ENCODE results near the gene CD53.
"Not testable (repeated sequence)": the region's sequence is repeated elsewhere in the genome, so short reads cannot be mapped to it uniquely, and the experiment has no call there.

Gene CD53

GRCh38 chr1:110928904-110929303 is 56.0 kb downstream of the CD53 start:
- Histone ChIP-seq H3K9me3 (ENCODE audit: control insufficient read depth, low read length) (no peaks in the 10 kb centered on the region), H3K27me3 (replicated peaks; ENCODE audit: control insufficient read depth, insufficient read depth, low read length, poor library complexity, severe bottlenecking) (no peaks in the 10 kb centered on the region), H3K27ac (ENCODE audit: insufficient read depth, low read length, poor library complexity, severe bottlenecking) (no peak overlapping the region), H3K4me3 (ENCODE audit: insufficient read depth, low read depth, low read length, poor library complexity, severe bottlenecking) (no peak overlapping the region), H3K4me1 (ENCODE audit: control insufficient read depth, insufficient read depth, low read length, poor library complexity, severe bottlenecking) (no peaks in the 10 kb centered on the region), H3K36me3 (ENCODE audit: control insufficient read depth, insufficient read depth, low read length) (no peaks in the 10 kb centered on the region)
- no peak for DNase-seq

DNA sequence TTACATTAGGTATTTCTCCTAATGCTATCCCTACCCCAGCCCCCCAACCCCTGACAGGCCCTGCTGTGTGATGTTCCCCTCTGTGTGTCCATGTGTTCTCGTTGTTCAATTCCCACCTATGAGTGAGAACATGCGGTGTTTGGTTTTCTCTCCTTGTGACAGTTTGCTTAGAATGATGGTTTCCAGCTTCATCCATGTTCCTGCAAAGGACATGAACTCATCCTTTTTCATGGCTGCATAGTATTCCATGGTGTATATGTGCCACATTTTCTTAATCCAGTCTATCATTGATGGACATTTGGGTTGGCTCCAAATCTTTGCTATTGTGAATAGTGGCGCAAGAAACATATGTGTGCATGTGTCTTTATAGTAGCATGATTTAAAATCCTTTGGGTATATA is 58.1 kb downstream of the CD53 start:
- H3K27me3 ChIP-seq (replicated peaks; ENCODE audit: control insufficient read depth, insufficient read depth, low read length, poor library complexity, severe bottlenecking); DNase-seq; H3K27ac ChIP-seq (ENCODE audit: insufficient read depth, low read length, poor library complexity, severe bottlenecking); H3K4me1 ChIP-seq (ENCODE audit: control insufficient read depth, insufficient read depth, low read length, poor library complexity, severe bottlenecking); H3K36me3 ChIP-seq (ENCODE audit: control insufficient read depth, insufficient read depth, low read length); H3K4me3 ChIP-seq (ENCODE audit: insufficient read depth, low read depth, low read length, poor library complexity, severe bottlenecking); H3K9me3 ChIP-seq (ENCODE audit: control insufficient read depth, low read length): not testable (repeated sequence)

DNA sequence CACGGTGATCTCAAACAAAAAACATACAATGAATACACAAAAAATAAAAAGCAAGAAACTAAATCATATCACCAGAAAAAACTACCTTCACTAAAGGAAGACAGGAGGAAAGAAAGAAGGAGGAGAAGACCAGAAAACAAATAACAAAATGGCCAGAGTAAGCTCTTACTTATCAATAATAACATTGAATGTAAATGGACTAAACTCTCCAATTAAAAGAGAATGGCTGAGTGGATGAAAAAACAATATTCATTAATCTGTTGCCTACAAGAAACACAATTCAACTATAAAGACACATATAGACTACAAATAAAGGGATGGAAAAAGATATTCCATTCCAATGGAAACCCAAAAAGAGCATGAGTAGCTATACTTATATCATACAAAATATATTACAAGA is 63.6 kb downstream of the CD53 start:
- H3K4me1 ChIP-seq (ENCODE audit: control insufficient read depth, insufficient read depth, low read length, poor library complexity, severe bottlenecking) = no peaks in the 10 kb centered on the region
- no peak for DNase-seq
- H3K36me3 ChIP-seq (ENCODE audit: control insufficient read depth, insufficient read depth, low read length) = no peaks in the 10 kb centered on the region
- no peak overlapping the region for H3K4me3 ChIP-seq (ENCODE audit: insufficient read depth, low read depth, low read length, poor library complexity, severe bottlenecking)
- no peaks in the 10 kb centered on the region for H3K27me3 ChIP-seq (replicated peaks; ENCODE audit: control insufficient read depth, insufficient read depth, low read length, poor library complexity, severe bottlenecking)
- H3K27ac ChIP-seq (ENCODE audit: insufficient read depth, low read length, poor library complexity, severe bottlenecking) = no peak overlapping the region
- no peaks in the 10 kb centered on the region for H3K9me3 ChIP-seq (ENCODE audit: control insufficient read depth, low read length)

- no peak overlapping the region for H3K4me3 ChIP-seq (ENCODE audit: insufficient read depth, low read depth, low read length, poor library complexity, severe bottlenecking)
- no peaks in the 10 kb centered on the region for H3K4me1 ChIP-seq (ENCODE audit: control insufficient read depth, insufficient read depth, low read length, poor library complexity, severe bottlenecking)
- no peaks in the 10 kb centered on the region for H3K9me3 ChIP-seq (ENCODE audit: control insufficient read depth, low read length)
- peaks cover 7% of the 10 kb centered on the region for H3K36me3 ChIP-seq (ENCODE audit: control insufficient read depth, insufficient read depth, low read length)
- H3K27me3 ChIP-seq (replicated peaks; ENCODE audit: control insufficient read depth, insufficient read depth, low read length, poor library complexity, severe bottlenecking) = no peaks in the 10 kb centered on the region
- no peak overlapping the region for H3K27ac ChIP-seq (ENCODE audit: insufficient read depth, low read length, poor library complexity, severe bottlenecking)
- no peak for DNase-seq
These were observed 71.9 kb downstream of the CD53 start for GRCh38 chr1:110944806-110945205.

DNA sequence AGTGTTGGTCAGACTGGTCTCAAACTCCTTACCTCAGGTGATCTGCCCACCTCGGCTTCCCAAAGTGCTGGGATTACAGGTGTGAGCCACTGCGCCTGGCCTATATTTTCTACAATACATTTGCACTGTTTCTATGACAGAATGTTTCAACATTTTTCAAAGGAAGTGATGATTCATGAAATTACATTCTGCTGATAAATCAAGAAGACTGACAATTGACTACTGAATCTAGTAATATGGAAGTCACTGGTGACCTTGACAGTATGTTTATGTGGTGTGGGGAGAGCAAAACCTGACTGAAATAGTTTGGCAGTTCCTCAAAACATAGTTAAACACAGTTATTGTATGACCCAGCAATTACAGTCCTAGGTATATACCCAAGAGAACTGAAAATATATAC is 72.7 kb downstream of the CD53 start:
- no peaks in the 10 kb centered on the region for H3K9me3 ChIP-seq (ENCODE audit: control insufficient read depth, low read length)
- H3K4me1 ChIP-seq (ENCODE audit: control insufficient read depth, insufficient read depth, low read length, poor library complexity, severe bottlenecking) = no peaks in the 10 kb centered on the region
- DNase-seq = no peak
- H3K36me3 ChIP-seq (ENCODE audit: control insufficient read depth, insufficient read depth, low read length) = peaks cover 7% of the 10 kb centered on the region
- no peak overlapping the region for H3K27ac ChIP-seq (ENCODE audit: insufficient read depth, low read length, poor library complexity, severe bottlenecking)
- H3K4me3 ChIP-seq (ENCODE audit: insufficient read depth, low read depth, low read length, poor library complexity, severe bottlenecking) = no peak overlapping the region
- H3K27me3 ChIP-seq (replicated peaks; ENCODE audit: control insufficient read depth, insufficient read depth, low read length, poor library complexity, severe bottlenecking) = no peaks in the 10 kb centered on the region

DNA sequence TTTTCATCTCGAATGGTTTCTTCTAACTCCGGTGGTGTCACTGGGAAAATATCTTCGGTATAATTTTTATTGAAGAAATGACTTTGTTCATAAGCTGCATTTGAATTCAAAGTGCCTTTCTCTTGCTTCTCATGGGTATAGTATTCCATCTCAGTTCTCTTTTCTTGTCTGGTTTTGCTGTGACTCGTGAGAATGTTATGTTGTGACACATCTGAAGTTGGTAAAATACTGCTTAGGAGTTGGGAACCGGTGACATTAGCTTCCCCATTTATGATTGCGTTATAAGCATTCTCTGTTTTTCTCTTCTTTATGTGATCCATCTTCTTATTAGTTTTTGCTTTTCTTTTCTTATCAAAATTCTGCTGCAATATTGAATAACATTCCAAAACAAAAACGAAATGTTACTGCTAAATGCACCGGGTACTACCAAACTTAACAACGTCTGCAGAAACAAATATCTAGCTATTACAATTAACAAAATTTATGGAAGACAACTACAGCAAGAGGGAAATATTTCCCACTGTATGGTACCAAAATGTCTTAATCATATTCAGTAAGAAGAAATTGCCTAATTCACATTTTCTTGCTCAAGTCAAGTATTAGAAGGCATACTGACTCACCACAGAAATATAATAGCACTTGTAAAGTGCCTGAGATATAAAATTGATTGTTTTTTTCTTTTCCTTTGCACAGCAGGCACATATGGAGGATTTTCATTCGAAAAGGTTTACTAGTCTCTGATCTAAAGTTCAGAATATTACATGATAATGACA is 75.3 kb downstream of the CD53 start:
- Histone ChIP-seq H3K27me3 (replicated peaks; ENCODE audit: control insufficient read depth, insufficient read depth, low read length, poor library complexity, severe bottlenecking) (no peaks in the 10 kb centered on the region), H3K4me3 (ENCODE audit: insufficient read depth, low read depth, low read length, poor library complexity, severe bottlenecking) (no peak overlapping the region), H3K9me3 (ENCODE audit: control insufficient read depth, low read length) (no peaks in the 10 kb centered on the region), H3K4me1 (ENCODE audit: control insufficient read depth, insufficient read depth, low read length, poor library complexity, severe bottlenecking) (no peaks in the 10 kb centered on the region), H3K36me3 (ENCODE audit: control insufficient read depth, insufficient read depth, low read length) (peaks cover 7% of the 10 kb centered on the region), H3K27ac (ENCODE audit: insufficient read depth, low read length, poor library complexity, severe bottlenecking) (no peak overlapping the region)
- no peak for DNase-seq
